HG02840 (cell line): ENCODE data around the gene POMP.
"Not testable (repeated sequence)": the region's sequence is repeated elsewhere in the genome, so short reads cannot be mapped to it uniquely, and the experiment has no call there.

ENCODE experiments used
- ATAC-seq: cut with Tn5 transposase; IDR thresholded peaks from one replicate; pipeline ENCODE4 v1.9.1; 2021; ENCODE audit warnings: mild to moderate bottlenecking, moderate library complexity, moderate number of reproducible peaks; ENCODE audit not compliant: unreplicated experiment, low FRiP score

The POMP gene

GRCh38 chr13:28685892-28686291, 27.0 kb downstream of the POMP start:
- ATAC-seq: no peak

GRCh38 chr13:28693605-28694491, 34.9 kb downstream of the POMP start:
- ATAC-seq: not testable (repeated sequence)

DNA sequence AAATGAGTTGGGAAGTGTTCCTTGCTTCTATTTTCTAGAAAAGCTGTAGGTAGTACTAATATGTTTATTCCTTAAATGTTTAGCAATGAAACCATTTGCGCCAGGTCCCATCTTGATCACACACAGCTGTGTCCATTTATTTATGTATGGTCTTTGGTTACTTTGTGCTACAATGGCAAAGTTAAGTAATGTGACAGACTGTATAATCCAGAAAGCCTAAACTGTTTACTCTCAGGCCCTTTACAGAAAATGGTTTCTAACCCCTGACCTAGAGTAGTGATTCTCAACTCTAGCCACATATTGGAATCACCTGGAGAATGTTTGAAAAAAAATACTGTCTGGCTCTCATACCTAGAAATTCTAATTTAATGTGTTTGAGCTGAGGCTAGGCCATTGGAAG, 38.5 kb downstream of the POMP start:
- no peak for ATAC-seq

DNA sequence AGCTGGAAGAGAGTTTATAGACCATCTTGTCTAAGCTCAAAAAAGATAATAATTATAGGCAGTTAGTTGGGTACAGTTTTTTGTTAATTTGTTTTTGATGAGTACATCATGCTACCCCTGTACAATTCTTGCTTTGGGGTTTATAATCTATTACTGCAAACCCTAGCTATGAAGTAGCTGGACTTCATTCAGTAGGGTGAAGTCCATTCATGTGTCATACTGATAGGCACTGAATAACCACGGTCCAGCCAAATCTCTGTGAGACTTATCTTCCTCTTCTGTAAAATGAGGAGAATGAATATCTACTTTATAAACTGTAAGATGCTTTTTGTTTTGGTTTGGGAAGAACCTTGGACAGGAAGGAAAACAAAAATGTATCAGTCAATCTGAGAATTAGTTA, 40.3 kb downstream of the POMP start:
- no peak for ATAC-seq

DNA sequence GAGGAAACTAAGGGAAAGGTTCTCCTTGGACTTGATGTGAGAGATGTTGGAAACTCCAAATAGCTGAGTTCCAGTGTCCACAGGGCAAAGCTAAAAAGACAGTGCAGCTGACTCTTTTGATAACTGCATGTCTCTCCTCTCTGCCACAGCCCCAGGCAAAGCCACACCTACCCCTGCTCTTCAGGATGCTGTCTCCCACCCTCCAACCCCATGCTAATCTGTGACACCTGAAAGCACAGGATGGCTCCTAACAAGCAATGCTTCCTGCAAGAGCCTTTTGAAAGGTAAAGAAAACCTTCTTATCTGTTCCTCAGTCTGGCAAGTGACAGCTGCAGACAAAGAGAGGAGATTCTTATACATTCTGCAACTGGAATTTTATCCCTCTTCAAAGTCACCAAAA, 45.4 kb downstream of the POMP start:
- no peak for ATAC-seq

DNA sequence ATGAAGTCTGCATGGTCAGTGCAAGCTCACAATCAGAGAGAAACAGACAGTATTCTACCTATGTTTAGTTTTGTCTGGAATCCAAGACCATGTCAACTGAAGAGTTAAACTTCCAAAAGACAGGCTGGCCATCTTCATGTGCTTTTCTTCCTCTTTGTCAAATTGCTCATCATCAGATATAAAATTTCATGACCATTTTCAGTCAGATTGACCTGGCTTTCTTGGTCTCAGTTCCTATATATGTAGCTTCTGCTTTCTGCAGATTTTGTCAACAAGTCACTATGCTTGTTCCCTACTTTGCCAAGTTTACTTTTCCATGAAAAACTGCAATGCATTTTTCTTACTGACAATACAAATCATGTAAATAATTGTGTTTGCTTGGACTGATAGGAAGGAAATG, 46.0 kb downstream of the POMP start:
- no peak for ATAC-seq

GRCh38 chr13:28705461-28706083, 46.6 kb downstream of the POMP start:
- ATAC-seq: no peak

DNA sequence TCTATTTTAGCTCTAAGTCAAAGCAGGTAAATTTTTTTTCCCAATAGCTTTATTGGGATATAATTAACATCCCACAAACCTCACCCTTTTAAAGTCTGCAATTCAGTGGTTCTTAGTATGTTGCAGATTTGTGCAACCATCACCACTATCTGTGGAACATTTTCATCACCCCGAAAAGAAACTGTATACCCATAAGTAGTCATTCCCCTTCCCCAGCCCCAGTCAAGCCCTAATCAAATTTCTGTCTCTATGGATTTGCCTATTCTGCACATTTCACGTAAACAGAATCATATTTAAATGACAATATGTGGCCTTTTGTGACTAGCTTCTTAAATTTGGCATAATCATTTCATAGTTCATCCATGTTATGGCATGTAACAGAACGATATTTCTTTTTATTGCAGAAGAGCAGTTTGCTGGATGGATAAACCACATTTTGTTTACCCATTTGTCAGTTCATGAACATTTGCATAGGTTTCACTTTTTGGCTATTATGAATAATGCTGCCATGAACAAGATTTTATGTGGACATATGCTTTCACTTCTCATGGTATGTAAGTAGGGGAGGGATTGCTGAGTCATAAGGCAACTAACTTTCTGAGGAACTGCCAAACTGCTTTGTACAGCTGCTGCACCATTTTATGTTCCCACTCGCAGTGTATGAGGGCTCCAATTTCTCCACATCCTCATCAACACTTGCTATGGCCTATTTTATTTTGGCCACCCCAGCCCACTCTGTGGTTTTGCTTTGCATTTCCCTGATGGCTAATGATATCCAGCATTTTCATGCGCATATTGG, 48.9 kb downstream of the POMP start:
- peak; percentile 98 for ATAC-seq

GRCh38 chr13:28710161-28710560, 51.2 kb downstream of the POMP start:
- no peak for ATAC-seq

DNA sequence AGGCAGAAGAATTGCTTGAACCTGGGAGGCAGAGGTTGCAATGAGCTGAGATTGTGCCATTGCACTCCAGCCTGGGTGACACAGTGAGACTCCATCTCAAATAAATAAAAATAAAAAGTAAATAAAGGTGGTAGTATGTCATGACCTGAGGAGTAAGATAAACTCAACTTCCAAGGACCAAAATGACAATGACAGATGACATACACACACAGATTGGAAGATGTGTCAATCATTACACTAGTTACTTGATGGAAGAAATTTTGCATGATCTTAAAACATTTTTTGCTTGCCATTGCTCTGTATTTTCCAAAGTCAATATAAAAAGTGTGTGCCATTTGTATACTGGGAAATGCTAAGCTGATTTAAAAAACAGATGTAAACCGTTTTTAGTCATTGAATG, 55.7 kb downstream of the POMP start:
- ATAC-seq: no peak

DNA sequence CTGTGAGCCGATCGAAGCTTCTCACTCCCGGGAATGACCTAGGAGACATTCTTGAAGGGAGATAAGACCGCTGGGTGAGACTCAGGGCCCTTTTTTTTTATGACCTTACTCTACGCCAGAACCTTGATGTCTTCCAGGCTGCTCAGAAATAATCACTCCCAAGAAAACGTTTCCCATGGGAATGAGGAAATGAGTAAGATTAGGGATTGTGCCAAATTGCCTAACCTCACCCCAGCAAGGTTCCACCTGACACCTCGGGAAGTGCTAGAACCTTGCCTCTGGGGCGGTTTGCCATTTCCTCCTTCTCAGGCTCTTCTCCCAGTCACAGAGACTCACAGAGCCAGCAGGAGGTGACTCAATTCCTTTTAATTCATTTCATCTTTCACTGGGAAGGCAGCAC, 57.6 kb downstream of the POMP start:
- no peak for ATAC-seq

GRCh38 chr13:28717170-28717569, 58.2 kb downstream of the POMP start:
- no peak for ATAC-seq

- no peak for ATAC-seq
Observed at GRCh38 chr13:28718196-28718542, 59.2 kb downstream of the POMP start.

DNA sequence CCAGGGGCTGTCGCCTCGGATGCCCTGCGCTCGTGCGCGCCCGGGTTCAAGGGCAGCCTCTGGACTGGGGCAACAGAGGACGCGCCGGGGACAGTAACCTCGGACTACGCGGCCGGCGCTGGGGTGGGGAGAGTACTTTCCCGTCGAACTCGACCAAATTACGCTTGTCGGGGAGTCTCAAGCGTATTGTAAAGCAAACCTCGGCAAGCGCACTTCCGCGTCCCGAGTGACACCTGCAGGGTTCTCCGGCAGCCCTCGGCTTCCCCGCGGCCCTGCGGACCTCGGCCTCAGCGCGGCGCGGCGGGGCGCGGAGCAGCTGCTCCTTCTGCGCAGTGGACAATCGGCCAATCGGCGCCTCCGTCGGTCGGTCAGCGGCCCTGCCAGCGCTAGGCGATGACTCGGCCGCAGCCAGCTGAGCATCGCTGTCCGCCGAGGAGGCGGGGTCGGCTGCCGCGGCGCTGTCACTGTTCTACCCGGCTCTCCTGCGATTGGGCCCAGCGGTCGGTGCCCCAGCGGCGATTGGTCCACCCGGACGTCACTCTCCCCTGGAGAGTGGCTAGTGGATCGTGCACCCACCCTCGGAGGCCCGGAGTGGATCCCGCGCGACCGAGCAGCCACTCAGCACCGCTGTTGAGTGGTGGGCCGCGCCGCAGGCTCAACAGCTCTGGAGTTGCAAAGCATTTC, 59.8 kb downstream of the POMP start, which contains the start of gene SLC46A3:
SLC46A3 (minus strand) TSS at position 428 of the 684 bp plus-strand sequence. CDS start 972 bp downstream, outside the sequence.
- ATAC-seq: peak; percentile 98

- no peak for ATAC-seq
Observed at GRCh38 chr13:28719227-28720055, 60.5 kb downstream of the POMP start.

DNA sequence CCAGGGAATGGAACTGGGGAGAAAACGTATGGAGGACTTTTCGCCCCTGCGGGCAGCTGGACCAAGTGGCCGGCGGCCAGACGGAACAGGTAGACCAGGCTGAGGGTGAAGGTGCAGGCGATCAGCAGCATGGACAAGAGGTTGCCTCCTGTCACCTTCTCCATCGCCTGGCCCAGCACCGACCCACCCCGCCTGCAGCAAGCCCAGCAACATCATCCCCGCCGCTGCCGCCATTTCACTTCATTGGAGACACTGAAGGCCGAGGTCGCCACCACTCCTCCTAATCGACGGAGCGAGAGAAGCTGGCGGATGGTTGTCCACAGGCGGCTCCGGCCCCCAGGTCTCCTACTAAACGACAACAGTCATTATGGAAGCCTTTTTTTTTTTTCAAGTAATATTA, 64.9 kb downstream of the POMP start:
- ATAC-seq: no peak

GRCh38 chr13:28725046-28725610, 66.2 kb downstream of the POMP start:
- ATAC-seq: no peak
